ENCODE results near the gene GNPTAB.

DNA sequence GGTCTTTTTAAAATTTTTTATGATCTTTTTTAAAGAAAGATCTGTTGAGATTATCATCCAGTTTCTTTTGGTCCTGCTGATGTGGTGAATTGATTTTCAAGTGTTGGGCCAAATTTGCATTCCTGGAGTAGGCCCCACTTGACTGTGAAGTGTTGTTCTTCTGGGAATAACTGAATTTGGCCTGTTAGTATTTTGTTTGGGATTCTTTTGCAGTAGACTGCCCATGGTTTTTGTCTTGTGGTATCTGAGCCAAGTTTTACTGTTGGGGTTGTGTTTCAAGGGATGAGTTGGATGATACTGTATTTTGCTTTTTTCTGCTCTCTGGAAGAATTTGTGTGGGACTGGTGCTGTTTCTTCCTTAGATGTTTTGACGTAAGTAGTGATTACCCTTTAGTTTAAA, 87.5 kb downstream of the GNPTAB start:
- TF ChIP-seq HDGF (IDR thresholded peaks at IDR 0.05; ENCODE audit: borderline replicate concordance) = no peak
- no peak for TF ChIP-seq TARDBP (IDR thresholded peaks at IDR 0.05)
- no peak for TF ChIP-seq ZNF384 (IDR thresholded peaks at IDR 0.05)
- no peak for TF ChIP-seq SUZ12 (IDR thresholded peaks at IDR 0.05)
- no peak for TF ChIP-seq ELF4 (IDR thresholded peaks at IDR 0.05)
- no peak for TF ChIP-seq FOXA1 (IDR thresholded peaks at IDR 0.05)
- TF ChIP-seq FOXM1 (IDR thresholded peaks at IDR 0.05; ENCODE audit: borderline replicate concordance) = no peak
- TF ChIP-seq SP1 (IDR thresholded peaks at IDR 0.05) = no peak
- TF ChIP-seq CTBP1 (IDR thresholded peaks at IDR 0.05; ENCODE audit: borderline replicate concordance) = no peak
